HL-60 (cell line): Measurements from ENCODE around the gene RAB3GAP1.

Experiments
- DNase-seq, 2 experiments: peaks; one replicate each; pipeline ENCODE4 v3.0.0-alpha.2; 2010 to 2020; ENCODE audit warnings: low read depth in 1 of 2, low spot score in 1 of 2
- H3K27ac ChIP-seq: fragments of 250-450 bp; sonication (Bioruptor Pico); replicated peaks from 2 replicates; pipeline ENCODE4 v1.5.1; 2020; ENCODE audit warnings: mild to moderate bottlenecking, moderate library complexity
- H3K27me3 ChIP-seq: fragments of 250-450 bp; sonication (Bioruptor Pico); 2 replicates; pipeline ENCODE4 v1.5.1; 2021; ENCODE audit warnings: mild to moderate bottlenecking, moderate library complexity; ENCODE audit not compliant: insufficient read depth, poor library complexity, severe bottlenecking
- H3K4me3 ChIP-seq: replicated peaks from 2 replicates; pipeline ENCODE4 v1.5.1; 2011; ENCODE audit warnings: mild to moderate bottlenecking, control low read depth, low read length; ENCODE audit not compliant: insufficient read depth
- GABPA ChIP-seq: IDR thresholded peaks from 2 replicates; pipeline ENCODE4 v1.6.1; 2012; ENCODE audit warnings: low read depth
- POLR2AphosphoS5 ChIP-seq: IDR thresholded peaks from 2 replicates; pipeline ENCODE4 v1.6.1; 2012; ENCODE audit warnings: low read depth
- REST ChIP-seq: IDR thresholded peaks from 2 replicates; pipeline ENCODE4 v1.6.1; 2012; ENCODE audit warnings: low read depth; ENCODE audit not compliant: insufficient replicate concordance
- SPI1 ChIP-seq: IDR thresholded peaks from 2 replicates; pipeline ENCODE4 v1.6.1; 2012; ENCODE audit warnings: low read depth, mild to moderate bottlenecking, borderline replicate concordance
- TF ChIP-seq, protein P1 (sequence below): IDR thresholded peaks from one replicate; pipeline ENCODE4 v1.5.1; 2011; ENCODE audit warnings: low read length, control low read depth, inconsistent platforms; ENCODE audit not compliant: insufficient read depth

RAB3GAP1 gene

DNA sequence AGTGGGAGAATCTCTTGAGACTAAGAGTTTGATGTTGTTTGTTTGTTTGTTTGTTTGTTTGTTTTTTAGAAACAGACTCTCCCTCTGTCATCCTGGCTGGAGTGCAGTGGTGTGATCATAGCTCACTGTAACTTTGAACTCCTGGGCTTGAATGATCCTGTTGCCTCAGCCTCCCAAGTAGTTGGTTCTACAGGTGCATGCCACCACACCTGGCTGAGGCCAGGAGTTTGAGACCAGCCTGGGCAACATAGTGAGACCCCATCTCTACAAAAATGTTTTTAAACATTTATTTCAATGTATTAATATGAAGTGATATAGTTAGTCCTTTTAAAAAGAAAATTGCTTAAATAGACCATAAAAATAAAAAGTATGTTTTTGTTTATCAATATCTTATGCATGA is 40.5 kb upstream of the RAB3GAP1 start:
- no peak overlapping the region for H3K4me3 ChIP-seq
- TF ChIP-seq GABPA: no peak
- TF ChIP-seq, protein P1, sequence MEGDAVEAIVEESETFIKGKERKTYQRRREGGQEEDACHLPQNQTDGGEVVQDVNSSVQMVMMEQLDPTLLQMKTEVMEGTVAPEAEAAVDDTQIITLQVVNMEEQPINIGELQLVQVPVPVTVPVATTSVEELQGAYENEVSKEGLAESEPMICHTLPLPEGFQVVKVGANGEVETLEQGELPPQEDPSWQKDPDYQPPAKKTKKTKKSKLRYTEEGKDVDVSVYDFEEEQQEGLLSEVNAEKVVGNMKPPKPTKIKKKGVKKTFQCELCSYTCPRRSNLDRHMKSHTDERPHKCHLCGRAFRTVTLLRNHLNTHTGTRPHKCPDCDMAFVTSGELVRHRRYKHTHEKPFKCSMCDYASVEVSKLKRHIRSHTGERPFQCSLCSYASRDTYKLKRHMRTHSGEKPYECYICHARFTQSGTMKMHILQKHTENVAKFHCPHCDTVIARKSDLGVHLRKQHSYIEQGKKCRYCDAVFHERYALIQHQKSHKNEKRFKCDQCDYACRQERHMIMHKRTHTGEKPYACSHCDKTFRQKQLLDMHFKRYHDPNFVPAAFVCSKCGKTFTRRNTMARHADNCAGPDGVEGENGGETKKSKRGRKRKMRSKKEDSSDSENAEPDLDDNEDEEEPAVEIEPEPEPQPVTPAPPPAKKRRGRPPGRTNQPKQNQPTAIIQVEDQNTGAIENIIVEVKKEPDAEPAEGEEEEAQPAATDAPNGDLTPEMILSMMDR: no peak
- no peak for TF ChIP-seq REST
- no peak for TF ChIP-seq POLR2AphosphoS5
- no peak for TF ChIP-seq SPI1
- H3K27ac ChIP-seq: no peak overlapping the region
- H3K27me3 ChIP-seq: no peaks in the 10 kb centered on the region
- DNase-seq: no peak

- no peaks in the 10 kb centered on the region for H3K27me3 ChIP-seq
- no peak for TF ChIP-seq GABPA
- TF ChIP-seq SPI1: no peak
- no peak overlapping the region for H3K4me3 ChIP-seq
- H3K27ac ChIP-seq: no peak overlapping the region
- DNase-seq: no peak
Observed at GRCh38 chr2:135021618-135022017, 30.5 kb upstream of the RAB3GAP1 start.

GRCh38 chr2:135022952-135023880 is 28.9 kb upstream of the RAB3GAP1 start:
- H3K27me3 ChIP-seq: no peaks in the 10 kb centered on the region
- DNase-seq: no peak
- no peak overlapping the region for H3K27ac ChIP-seq
- no peak overlapping the region for H3K4me3 ChIP-seq
- TF ChIP-seq SPI1: no peak
- TF ChIP-seq GABPA: no peak
- no peak for TF ChIP-seq REST
- TF ChIP-seq, protein P1: no peak
- TF ChIP-seq POLR2AphosphoS5: no peak

DNA sequence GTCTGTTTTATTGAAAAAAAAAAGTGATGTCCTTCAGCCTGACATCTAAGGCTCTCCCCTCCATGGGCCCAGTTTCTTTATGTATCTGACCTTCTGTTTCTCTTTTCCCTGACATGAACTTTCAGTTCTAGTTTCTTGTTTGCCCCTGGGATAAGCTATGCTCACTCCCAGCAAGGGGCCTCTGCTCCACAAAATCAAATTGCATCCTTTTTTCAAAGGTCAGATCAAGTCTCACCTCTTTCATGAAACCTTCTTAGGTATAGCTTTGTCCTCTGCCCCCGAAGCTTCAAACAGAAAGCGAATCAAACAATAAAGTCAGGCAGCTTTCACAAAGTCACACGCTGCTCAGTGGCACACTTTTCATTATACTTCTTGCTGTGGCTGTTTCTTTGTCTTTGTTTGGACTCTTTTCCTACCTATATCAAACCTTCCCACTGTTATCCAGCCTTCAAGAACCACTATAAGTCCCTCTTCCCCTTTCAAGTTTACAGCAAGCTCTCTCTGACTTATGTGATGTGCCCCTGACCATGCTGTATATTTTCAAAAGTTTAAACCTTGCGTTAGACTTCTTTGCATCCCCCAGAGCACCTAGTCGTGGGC is 28.1 kb upstream of the RAB3GAP1 start:
- TF ChIP-seq SPI1 (no peak), POLR2AphosphoS5 (no peak), REST (no peak), GABPA (no peak)
- TF ChIP-seq, protein P1: no peak
- DNase-seq: no peak
- Histone ChIP-seq H3K4me3 (no peak overlapping the region), H3K27me3 (no peaks in the 10 kb centered on the region), H3K27ac (no peak overlapping the region)
